Neutrophil (primary cell): ENCODE results near the gene ST6GALNAC1.
A peak's percentile ranks its signal among the peaks of the same experiment; 100 is the strongest.

Source experiments
- H3K27ac ChIP-seq: fragments of 200-600 bp; sonication (generic); 2 replicates; pipeline ENCODE4 v1.5.1; 2016; ENCODE audit warnings: mild to moderate bottlenecking, moderate library complexity
- H3K27me3 ChIP-seq: fragments of 200-600 bp; sonication (generic); 2 replicates; pipeline ENCODE4 v1.6.0; 2016; ENCODE audit warnings: mild to moderate bottlenecking
- H3K36me3 ChIP-seq: fragments of 200-600 bp; sonication (generic); 2 replicates; pipeline ENCODE4 v1.5.1; 2017
- H3K4me1 ChIP-seq, 2 experiments: fragments of 200-600 bp in 1 of 2; sonication (generic) in 1 of 2; 1 replicate in 1 of 2; 2 replicates in 1 of 2; pipeline versions ENCODE4 v1.5.1 to v1.6.1; 2013 to 2016; ENCODE audit warnings: low read depth in 1 of 2, low read length in 1 of 2, mild to moderate bottlenecking in 1 of 2, moderate library complexity in 1 of 2; ENCODE audit not compliant: control insufficient read depth in 1 of 2, insufficient read depth in 1 of 2
- H3K4me3 ChIP-seq, 2 experiments: fragments of 200-600 bp in 1 of 2; sonication (generic) in 1 of 2; 1 replicate in 1 of 2; 2 replicates in 1 of 2; pipeline ENCODE4 v1.5.1; 2013 to 2016; ENCODE audit warnings: low read depth in 1 of 2, low read length in 1 of 2, mild to moderate bottlenecking in 1 of 2, moderate library complexity in 1 of 2
- H3K9me3 ChIP-seq: fragments of 200-600 bp; sonication (generic); 2 replicates; pipeline ENCODE4 v1.5.1; 2016
- TF ChIP-seq, protein P1 (sequence below): fragments of 200-600 bp; sonication (generic); IDR thresholded peaks from 2 replicates; pipeline ENCODE4 v1.5.1; 2016; ENCODE audit warnings: antibody characterized with exemption

Gene ST6GALNAC1

DNA sequence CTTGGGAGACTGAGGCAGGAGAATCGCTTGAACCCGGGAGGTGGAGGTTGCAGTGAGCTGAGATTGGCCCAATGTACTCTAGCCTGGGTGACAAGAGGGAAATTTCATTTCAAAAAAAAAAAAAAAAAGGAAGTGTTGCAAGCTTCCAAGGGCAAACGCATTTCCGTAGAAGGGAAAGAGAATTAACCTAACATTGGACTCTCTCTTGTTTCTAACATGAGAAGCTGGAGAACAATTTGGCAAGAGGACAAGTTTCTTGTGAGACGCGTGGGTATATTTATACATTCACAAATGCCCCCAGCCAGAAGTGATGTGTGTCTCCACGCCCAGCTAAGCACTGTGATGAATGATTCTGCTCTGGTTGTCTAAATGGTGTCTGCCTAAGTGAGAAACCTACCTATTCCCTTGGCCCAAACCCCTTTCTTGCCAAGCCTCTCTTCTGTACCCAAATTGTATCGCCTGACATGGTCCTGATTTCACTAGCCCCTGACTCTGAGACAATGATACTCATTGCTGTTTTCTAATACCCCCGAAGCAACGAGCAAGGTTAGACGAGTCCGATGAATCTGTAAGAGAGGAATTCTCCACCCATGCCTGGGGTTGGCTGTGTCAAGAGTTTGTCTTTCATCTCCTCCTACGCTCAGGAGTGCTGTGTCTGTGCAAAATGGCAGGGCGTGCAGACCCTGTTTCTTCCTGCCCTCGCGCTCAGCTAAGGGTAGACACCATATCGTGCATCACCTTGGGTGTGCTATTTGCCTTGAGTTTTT, 43.7 kb downstream of the ST6GALNAC1 start:
- peak overlapping the region in 1 of 2 experiments; percentile 40 for H3K4me3 ChIP-seq
- H3K36me3 ChIP-seq, result no peaks in the 10 kb centered on the region
- H3K9me3 ChIP-seq, result no peaks in the 10 kb centered on the region
- peak overlapping the region; percentile 93 for H3K27ac ChIP-seq
- TF ChIP-seq, protein P1, sequence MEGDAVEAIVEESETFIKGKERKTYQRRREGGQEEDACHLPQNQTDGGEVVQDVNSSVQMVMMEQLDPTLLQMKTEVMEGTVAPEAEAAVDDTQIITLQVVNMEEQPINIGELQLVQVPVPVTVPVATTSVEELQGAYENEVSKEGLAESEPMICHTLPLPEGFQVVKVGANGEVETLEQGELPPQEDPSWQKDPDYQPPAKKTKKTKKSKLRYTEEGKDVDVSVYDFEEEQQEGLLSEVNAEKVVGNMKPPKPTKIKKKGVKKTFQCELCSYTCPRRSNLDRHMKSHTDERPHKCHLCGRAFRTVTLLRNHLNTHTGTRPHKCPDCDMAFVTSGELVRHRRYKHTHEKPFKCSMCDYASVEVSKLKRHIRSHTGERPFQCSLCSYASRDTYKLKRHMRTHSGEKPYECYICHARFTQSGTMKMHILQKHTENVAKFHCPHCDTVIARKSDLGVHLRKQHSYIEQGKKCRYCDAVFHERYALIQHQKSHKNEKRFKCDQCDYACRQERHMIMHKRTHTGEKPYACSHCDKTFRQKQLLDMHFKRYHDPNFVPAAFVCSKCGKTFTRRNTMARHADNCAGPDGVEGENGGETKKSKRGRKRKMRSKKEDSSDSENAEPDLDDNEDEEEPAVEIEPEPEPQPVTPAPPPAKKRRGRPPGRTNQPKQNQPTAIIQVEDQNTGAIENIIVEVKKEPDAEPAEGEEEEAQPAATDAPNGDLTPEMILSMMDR, result no peak
- H3K27me3 ChIP-seq, result no peaks in the 10 kb centered on the region
- H3K4me1 ChIP-seq, result peaks cover 52 to 57% of the 10 kb centered on the region in 2 experiments

DNA sequence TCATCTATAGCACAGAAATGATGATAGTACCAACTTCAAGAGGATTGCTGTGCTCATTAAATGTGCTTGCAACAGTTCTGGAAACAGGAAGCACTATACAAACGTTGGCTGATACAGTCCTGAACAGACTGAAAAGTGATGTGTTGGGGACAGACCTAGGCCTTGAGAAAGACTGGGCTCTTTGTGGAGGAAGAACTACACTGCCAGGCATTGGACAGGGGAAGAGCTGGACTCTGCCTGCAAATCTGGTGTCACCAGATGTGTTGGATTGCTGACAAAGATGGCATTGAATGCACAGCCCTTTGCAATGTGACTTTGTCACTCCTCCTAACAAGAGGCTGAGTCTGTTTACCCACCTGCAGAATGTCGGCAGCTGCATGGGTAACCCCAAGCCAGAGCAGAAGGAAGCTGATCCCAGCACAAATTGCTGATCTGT, 45.5 kb downstream of the ST6GALNAC1 start:
- TF ChIP-seq, protein P1, result no peak
- Histone ChIP-seq H3K4me3 (peak overlapping the region in 1 of 2 experiments; percentile 21), H3K4me1 (peaks cover 52 to 57% of the 10 kb centered on the region in 2 experiments), H3K27me3 (no peaks in the 10 kb centered on the region), H3K9me3 (no peaks in the 10 kb centered on the region), H3K36me3 (no peaks in the 10 kb centered on the region), H3K27ac (peak overlapping the region; percentile 93)

DNA sequence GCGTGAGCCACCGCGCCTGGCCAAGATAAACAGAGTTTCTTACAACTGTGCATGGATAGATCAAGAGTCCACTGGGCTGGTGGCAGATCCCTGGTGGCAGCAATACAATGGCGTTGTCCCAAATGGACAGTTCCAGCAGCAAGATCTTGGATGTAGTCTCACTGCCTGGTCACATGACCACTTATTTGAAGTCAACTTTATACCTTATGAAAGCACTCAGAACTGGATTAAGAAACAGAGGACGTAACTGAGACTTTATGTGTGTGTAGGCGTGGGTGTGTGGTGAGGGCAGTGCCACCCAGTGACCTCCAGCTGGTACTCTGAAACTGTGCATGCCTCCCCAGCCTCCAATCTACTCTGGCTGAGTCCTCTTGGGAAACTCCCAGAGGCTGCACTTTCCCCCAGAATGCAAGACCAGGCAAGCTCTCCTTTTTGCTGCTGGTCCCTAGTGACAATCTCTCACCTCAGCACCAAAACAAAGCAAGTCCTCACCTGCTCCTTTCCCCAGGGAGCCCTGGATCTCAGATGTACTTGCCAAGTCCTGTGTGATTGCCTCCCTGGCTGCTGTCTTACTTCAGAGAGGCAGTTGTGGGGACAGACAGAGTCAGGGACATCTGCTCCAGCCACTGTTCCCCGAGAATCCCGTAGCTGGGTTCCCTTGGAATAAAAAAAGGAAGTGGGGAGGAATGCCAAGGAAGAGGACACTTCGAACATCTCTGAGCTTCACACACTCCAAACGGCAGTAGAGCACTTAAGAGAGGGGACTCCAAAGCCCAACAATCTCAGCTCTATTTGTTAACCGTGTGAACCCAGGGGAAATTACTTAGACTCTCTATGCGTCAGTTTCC, 46.2 kb downstream of the ST6GALNAC1 start:
- H3K36me3 ChIP-seq, result no peaks in the 10 kb centered on the region
- TF ChIP-seq, protein P1, result no peak
- H3K27ac ChIP-seq, result peak overlapping the region; percentile 93
- H3K4me1 ChIP-seq, result peaks cover 52 to 57% of the 10 kb centered on the region in 2 experiments
- no peaks in the 10 kb centered on the region for H3K9me3 ChIP-seq
- no peak overlapping the region for H3K4me3 ChIP-seq
- no peaks in the 10 kb centered on the region for H3K27me3 ChIP-seq

DNA sequence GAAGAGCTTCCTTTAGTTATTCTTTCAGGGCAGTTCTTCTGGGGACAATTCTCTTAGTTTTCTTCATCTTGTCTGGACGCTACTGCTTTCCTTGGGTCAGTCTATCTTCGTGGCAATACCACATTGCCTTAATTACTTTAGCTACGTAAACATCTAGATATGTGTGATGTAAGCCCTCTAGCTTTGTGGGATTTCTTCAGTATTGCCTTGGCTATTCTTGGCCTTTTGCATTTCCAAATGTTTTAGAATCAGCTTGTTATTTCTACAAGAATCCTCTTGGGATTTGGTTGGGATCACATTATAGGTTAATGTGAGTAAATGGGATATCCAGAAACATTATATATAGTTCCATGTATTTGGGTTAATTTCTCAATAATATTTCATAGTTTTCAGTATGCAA, 48.9 kb downstream of the ST6GALNAC1 start:
- Histone ChIP-seq H3K27me3 (no peaks in the 10 kb centered on the region), H3K27ac (no peak overlapping the region), H3K36me3 (no peaks in the 10 kb centered on the region), H3K9me3 (no peaks in the 10 kb centered on the region), H3K4me3 (no peak overlapping the region), H3K4me1 (peaks cover 35 to 37% of the 10 kb centered on the region in 2 experiments)
- TF ChIP-seq, protein P1, result no peak

DNA sequence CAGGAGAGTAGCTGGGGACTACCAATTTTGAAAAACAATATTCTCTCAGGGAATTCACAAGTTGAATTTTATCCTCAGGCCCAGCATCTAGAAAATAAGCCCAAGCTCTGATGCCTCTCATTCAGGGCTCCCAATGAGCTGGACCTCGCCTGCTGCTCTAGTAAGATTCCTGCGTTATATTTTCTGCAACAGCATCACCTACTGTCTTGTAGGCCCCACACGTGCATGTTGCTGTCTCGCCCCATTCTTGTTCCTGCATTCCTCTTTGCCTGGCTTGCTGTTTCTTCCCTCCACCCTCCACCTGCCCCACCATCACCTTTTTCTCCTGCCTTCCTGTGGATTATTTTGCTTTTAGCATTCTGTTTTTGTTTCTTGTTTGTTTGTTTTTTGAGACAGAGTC, 49.6 kb downstream of the ST6GALNAC1 start:
- peaks cover 28 to 30% of the 10 kb centered on the region in 2 experiments for H3K4me1 ChIP-seq
- H3K27ac ChIP-seq, result no peak overlapping the region
- TF ChIP-seq, protein P1, result no peak
- H3K36me3 ChIP-seq, result no peaks in the 10 kb centered on the region
- H3K27me3 ChIP-seq, result no peaks in the 10 kb centered on the region
- no peaks in the 10 kb centered on the region for H3K9me3 ChIP-seq
- no peak overlapping the region for H3K4me3 ChIP-seq
